DMS 273 (cell line): ENCODE data around the gene KCNQ1.

Source experiments
- DNase-seq: peaks from one replicate; lab custom pipeline; 2025; ENCODE audit not compliant: unreplicated experiment; lab: John Stamatoyannopoulos, UW

Gene KCNQ1

GRCh38 chr11:2508793-2509192, 64.0 kb downstream of the KCNQ1 start:
- no peak for DNase-seq

DNA sequence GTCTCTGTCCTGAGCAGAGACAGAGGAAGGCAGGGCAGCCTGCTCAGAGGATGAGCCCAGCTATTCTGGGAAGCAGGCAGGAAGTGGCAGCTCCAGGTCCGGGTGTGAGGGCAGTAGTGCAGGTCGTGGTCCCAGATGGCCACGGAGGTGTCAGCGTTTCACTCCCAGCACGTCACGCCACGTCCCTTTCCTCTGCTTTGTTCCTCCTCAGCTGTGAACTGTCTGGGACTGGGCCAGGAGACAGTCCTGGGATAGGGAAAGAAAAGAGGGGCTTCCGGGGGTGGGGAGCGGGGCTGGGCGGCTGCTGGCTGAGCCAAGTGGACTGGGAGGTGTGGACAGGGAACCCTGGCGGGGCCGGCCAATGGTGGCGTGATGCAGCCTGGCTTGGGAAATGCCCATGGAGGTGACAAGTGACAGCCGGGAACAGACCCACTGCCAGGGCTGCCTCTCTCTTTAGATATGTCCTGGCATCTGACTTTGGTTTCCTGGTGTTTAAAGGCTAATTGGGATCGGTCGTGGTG, 64.7 kb downstream of the KCNQ1 start:
- DNase-seq: no peak

- DNase-seq: peak; percentile 62
These were observed 66.0 kb downstream of the KCNQ1 start for GRCh38 chr11:2510626-2511402.

GRCh38 chr11:2511421-2512369, 66.9 kb downstream of the KCNQ1 start:
- DNase-seq: no peak

GRCh38 chr11:2512431-2513407, 67.9 kb downstream of the KCNQ1 start:
- no peak for DNase-seq

GRCh38 chr11:2513441-2513840, 68.6 kb downstream of the KCNQ1 start:
- no peak for DNase-seq

DNA sequence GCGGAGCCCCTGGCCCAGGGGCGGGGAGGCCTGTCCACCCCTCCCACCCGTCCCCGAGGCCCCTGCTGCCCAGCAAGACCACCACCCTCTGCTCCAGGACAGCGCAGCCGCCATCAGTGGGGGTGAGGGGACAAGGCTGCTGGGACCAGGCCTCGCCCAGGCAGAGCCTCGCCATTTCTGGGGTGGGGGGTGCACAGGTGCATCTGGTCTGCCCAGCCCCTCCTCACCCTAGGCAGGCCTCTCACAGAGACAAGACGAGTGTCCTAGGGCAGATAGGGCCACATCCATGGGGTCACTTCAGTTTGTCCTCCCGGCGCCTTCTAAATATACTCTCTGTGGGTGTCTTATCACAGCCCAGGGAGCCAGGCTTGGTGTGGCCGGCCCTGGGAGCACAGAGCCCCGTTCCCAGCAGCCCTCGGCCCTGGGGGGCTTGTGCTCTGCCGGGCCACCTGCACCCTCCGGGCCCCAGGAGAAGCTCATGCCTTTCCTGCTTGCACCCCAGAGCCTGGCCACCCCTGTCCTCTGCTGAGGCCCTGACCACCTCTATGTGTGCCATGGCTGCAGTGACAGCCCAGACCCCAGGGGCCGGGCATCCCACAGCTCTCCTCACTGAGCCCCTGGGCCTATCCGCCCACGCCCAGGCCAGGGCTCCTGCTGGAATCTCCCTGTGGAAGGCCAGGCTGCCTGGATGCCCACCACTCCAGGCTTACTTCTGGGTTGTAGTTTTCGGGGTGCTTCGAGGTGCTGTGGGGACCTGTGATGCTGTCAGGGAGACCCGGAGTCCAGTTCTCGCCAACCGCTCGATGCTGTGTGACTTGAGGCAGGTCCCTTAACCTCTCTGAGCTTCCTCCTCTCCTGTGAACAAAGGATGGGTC, 70.8 kb downstream of the KCNQ1 start:
- no peak for DNase-seq

- DNase-seq: no peak
These were observed 71.6 kb downstream of the KCNQ1 start for GRCh38 chr11:2516276-2517015.

DNA sequence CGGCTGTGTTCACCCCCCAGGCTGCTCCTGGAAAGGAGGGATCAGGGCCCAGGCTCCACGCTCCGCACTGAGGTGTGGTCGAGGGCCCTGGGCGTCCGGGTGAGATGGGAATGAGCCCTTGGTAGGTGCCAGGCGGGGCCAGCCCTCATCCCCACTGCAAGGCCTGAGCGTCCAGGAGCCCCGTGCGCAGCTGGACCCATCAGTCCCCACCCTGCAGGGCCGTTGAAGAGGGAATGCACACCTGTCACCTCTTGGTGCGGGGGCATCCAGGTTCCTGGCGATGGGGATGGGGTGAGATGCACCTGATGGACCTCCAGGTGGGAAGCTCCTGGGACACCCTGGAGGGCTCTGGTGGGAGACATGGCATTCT, 72.2 kb downstream of the KCNQ1 start:
- no peak for DNase-seq

DNA sequence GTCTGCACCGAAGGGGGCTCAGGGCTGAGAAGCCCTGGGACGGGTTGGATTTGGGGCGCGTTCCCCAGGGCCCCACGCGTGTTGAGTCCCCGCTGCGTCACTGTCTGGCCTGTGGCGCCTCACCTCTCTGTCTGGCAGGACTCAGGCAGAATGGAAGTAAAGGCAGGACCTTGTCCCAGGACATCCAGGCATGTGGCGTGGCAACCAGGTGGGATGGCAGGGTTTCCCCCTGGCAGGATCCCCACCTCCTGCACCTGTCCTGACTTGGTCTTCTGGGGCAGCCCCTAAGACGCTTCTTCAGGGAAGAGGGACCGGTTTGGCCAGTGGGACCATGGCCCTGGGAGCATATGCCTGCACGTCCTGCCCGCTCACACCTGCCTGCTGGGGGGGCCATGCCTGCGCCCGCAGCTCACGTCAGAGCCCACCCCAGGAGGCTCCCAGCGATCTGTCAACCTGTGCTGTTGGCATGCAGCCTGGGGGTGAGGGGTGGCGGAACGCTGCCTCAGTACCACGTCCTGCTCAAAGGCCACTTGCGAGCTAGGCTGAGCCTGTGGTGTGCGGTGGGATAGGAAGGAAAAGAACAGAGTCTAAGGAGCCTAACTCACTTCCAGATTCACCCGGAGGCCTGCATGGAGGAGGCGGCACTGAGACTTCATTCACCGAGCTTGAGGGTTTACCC, 72.7 kb downstream of the KCNQ1 start:
- DNase-seq: no peak

DNA sequence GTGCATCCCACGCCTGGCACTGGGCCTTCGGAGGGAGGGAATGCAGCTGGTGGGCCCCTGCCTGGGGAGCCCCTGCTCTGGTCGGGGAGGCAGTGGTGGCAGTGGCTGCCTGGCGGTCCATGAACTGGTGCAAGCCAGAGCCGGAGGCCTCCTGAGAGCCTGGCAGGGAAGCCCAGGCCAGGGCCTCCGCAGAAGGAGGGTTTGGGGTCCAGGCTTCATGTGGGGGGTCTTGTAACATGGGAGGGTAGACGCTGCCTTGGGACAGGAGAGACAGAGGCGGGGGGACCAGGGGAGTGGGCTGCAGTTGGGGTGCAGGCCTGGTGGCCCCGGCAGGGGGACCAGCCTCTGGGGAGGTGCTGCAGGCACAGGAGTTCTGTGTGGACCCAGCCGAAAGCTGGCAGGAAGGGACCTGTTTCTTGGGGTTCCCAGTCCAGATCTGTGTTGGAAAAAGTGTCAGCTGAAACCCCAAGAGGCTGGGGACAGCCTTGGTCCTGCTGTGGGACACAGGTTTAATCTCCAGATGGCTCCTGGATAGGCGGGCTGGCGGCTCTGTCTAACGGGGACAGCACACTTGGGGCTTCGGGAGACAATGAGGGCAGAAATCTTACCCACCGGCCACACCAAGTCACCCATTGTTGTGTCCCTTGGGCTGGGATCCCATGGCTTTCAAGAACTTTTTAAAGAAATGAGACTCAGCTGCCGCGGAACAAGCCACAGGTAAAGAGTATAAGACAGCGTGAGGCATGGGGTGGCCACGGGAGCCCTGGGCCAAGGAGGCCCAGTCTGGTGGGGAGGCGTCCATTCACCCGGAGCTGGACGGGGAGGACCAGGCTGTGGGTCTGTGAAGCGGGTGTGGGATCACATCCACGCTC, 73.5 kb downstream of the KCNQ1 start:
- DNase-seq: no peak

GRCh38 chr11:2518983-2519340, 74.2 kb downstream of the KCNQ1 start:
- peak; percentile 17 for DNase-seq

- no peak for DNase-seq
These were observed 74.7 kb downstream of the KCNQ1 start for GRCh38 chr11:2519517-2519861.

DNA sequence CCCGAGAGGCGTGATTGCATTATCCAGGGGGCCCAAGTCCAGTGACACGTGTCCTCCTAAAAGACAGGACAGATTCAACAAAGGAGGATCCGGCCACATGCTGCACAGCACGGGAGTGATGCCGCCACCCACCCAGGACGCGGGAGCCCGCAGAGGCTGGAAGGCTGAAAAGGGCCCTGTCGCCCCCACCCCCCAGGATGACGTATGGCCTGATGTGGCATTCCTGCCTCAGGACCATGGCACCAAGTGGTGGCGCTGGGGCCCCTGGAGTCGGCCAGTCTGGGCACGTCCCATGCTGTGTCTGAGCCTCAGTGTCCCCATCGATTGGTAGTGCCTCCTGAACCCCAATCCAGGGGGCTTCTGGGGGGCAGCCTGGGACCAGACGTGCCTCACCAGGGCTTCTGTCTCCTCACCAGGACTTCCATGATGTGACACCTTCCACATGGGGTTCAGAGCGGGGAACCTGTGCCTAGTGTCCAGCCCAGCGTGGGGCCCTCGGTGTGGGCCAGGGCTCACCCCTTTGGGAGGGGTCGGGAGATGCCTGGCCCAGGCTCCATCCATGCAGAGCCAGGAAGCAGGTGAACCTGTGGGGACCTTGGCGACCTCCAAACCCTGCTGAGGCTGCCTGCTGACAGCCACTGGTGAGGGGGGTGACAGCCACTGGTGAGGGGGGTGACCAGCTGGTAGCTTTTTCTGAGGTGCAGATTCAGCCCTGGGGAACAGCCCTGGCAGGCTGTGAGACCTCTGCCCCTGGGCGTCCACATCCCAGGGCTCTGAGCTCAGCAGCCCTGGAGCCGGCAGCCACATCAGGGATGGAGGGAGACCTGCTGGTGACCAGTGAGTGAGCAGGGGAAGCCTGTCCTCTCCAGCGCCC, 75.3 kb downstream of the KCNQ1 start:
- DNase-seq: no peak

- no peak for DNase-seq
These were observed 75.9 kb downstream of the KCNQ1 start for GRCh38 chr11:2520736-2521035.

- DNase-seq: no peak
These were observed 76.4 kb downstream of the KCNQ1 start for GRCh38 chr11:2521081-2521732.
